Activated CD8-positive, alpha-beta T cell treated with anti-CD3 and anti-CD28 coated beads for 36 hours (primary cell): ENCODE measurements around the gene NBAS. TPM values are rescaled to one million over a fixed set of nuclear protein-coding genes. Genes with fewer than 3 reads are reported as not detected.

Experiments
- ATAC-seq: fragments of 200-7000 bp; cut with Tn5 transposase; one replicate; pipeline ENCODE4 v1.10.0; 2021; ENCODE audit warnings: mild to moderate bottlenecking, moderate library complexity
- CTCF ChIA-PET: fragments of 350-600 bp; sonication (Branson Sonifier 250); formaldehyde crosslinking; loops from one replicate; lab custom pipeline; 2021; ENCODE audit warnings: antibody characterized with exemption; lab: Charles Lee
- POLR2A ChIA-PET: fragments of 350-600 bp; sonication (Branson Sonifier 250); formaldehyde crosslinking; loops from one replicate; lab custom pipeline; 2021; ENCODE audit warnings: antibody characterized with exemption; lab: Charles Lee
- DNase-seq: peaks from one replicate; pipeline ENCODE4 v3.0.0-alpha.2; 2020
- H3K27ac Mint-ChIP-seq: one replicate; pipeline ENCODE4 v1.8.0; 2021; ENCODE audit warnings: mild to moderate bottlenecking, mixed read lengths
- H3K27me3 Mint-ChIP-seq: one replicate; pipeline ENCODE4 v1.8.0; 2021; ENCODE audit warnings: mixed read lengths
- H3K36me3 Mint-ChIP-seq: one replicate; pipeline ENCODE4 v1.8.0; 2021; ENCODE audit warnings: low read depth, mixed read lengths
- H3K4me1 Mint-ChIP-seq: one replicate; pipeline ENCODE4 v1.8.0; 2021; ENCODE audit warnings: low read depth, mixed read lengths
- H3K4me3 Mint-ChIP-seq: one replicate; pipeline ENCODE4 v1.8.0; 2021; ENCODE audit warnings: mild to moderate bottlenecking, moderate library complexity, mixed read lengths
- H3K9me3 Mint-ChIP-seq: one replicate; pipeline ENCODE4 v1.8.0; 2021; ENCODE audit warnings: mixed read lengths
- intact Hi-C: fragments of 100-400 bp; cut with micrococcal nuclease; formaldehyde crosslinking; loops from one replicate; pipeline ENCODE4 v1.10.0; 2022
- total RNA-seq, 2 experiments: library from RNA; stranded (reverse); gene quantifications; one replicate each; pipeline ENCODE4 v1.2.3, GENCODE V29; 2021
- TF ChIP-seq, protein P1 (sequence below): fragments of 200-600 bp; IDR thresholded peaks from one replicate; pipeline ENCODE4 v1.8.0; 2022; ENCODE audit warnings: antibody characterized with exemption, mild to moderate bottlenecking

NBAS gene
- total RNA-seq, 2 experiments from 2014 or later, result 40.9 to 41.9 TPM

DNA sequence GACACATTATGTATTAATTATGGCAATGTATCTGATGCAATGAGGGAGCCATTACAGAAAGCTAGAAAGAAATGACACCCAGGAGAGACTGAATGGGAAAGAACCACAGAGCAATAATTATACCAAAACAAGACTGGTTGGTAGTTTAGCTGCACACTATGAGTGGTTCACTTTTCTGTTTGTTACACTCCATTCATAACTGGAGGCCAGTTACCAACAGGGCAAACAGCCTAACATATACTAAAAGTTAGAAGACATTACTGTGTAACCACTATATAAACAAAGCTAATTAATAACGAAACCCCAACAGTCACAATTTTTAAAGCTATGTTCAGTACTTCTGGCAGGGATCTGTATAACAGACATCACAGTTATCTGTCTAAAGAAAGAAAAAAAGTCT, 49.4 kb downstream of the NBAS start:
- CTCF ChIA-PET, result interaction anchor here (1.9 kb wide), 1 partner anchor 65 kb away, joined by 8 read pairs; no protein-coding TSS in a partner anchor
- TF ChIP-seq, protein P1, sequence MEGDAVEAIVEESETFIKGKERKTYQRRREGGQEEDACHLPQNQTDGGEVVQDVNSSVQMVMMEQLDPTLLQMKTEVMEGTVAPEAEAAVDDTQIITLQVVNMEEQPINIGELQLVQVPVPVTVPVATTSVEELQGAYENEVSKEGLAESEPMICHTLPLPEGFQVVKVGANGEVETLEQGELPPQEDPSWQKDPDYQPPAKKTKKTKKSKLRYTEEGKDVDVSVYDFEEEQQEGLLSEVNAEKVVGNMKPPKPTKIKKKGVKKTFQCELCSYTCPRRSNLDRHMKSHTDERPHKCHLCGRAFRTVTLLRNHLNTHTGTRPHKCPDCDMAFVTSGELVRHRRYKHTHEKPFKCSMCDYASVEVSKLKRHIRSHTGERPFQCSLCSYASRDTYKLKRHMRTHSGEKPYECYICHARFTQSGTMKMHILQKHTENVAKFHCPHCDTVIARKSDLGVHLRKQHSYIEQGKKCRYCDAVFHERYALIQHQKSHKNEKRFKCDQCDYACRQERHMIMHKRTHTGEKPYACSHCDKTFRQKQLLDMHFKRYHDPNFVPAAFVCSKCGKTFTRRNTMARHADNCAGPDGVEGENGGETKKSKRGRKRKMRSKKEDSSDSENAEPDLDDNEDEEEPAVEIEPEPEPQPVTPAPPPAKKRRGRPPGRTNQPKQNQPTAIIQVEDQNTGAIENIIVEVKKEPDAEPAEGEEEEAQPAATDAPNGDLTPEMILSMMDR, result no peak
- intact Hi-C loops, result no loop called here
- Mint-ChIP-seq H3K9me3 (no peaks in the 10 kb centered on the region), H3K27ac (no peak overlapping the region), H3K4me3 (no peak overlapping the region), H3K4me1 (no peaks in the 10 kb centered on the region), H3K27me3 (no peaks in the 10 kb centered on the region), H3K36me3 (peaks cover 29% of the 10 kb centered on the region)
- DNase-seq (no peak), ATAC-seq (no peak)
- POLR2A ChIA-PET, result no interaction called here

DNA sequence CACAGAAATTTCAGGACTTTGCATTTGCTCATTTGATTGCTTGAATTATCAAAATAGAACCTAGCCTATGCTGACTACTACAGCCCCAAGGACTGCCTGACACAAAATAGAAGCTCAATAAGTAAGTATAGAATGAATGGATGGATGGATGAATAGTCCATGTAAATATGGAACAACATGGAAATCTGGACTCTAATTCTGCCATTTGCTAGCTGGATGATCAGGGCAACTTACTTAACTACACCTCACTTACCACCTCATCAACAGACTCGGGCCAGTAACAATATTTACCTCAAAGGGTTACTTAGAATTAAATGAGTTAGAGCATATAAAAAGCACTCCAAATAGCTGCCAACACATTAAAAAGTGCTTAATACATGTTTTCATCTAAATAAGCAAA, 50.6 kb downstream of the NBAS start:
- TF ChIP-seq, protein P1, result no peak
- DNase-seq (no peak), ATAC-seq (no peak)
- peaks cover 31% of the 10 kb centered on the region for H3K36me3 Mint-ChIP-seq
- POLR2A ChIA-PET, result no interaction called here
- H3K27ac Mint-ChIP-seq, result no peak overlapping the region
- intact Hi-C loops, result no loop called here
- peaks cover 6% of the 10 kb centered on the region for H3K4me1 Mint-ChIP-seq
- no peaks in the 10 kb centered on the region for H3K27me3 Mint-ChIP-seq
- H3K4me3 Mint-ChIP-seq, result no peak overlapping the region
- CTCF ChIA-PET, result no interaction called here
- H3K9me3 Mint-ChIP-seq, result no peaks in the 10 kb centered on the region

DNA sequence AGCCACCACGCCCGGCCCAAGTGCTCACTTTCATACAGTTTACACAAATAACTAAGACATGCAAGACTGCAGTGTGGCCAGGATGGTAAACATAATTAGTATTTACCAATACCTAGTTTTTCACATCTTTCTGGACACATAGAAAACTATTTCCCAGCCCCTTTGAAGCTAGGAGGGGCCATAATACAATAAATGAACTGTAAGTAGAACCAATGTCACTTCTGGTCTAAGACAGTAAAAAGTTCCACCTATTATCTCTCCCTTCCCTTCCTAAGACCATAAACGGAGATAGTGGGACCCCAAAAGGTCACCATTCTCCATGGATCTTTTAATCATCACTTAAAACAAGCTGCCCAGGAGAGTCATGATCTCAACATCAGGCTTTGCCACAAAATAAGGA, 51.0 kb downstream of the NBAS start:
- ChIA-PET CTCF (no interaction called here), POLR2A (no interaction called here)
- TF ChIP-seq, protein P1, result no peak
- intact Hi-C loops, result no loop called here
- ATAC-seq, result no peak
- Mint-ChIP-seq H3K36me3 (peaks cover 32% of the 10 kb centered on the region), H3K4me3 (no peak overlapping the region), H3K4me1 (peaks cover 10% of the 10 kb centered on the region), H3K9me3 (no peaks in the 10 kb centered on the region), H3K27ac (no peak overlapping the region), H3K27me3 (no peaks in the 10 kb centered on the region)
- no peak for DNase-seq

DNA sequence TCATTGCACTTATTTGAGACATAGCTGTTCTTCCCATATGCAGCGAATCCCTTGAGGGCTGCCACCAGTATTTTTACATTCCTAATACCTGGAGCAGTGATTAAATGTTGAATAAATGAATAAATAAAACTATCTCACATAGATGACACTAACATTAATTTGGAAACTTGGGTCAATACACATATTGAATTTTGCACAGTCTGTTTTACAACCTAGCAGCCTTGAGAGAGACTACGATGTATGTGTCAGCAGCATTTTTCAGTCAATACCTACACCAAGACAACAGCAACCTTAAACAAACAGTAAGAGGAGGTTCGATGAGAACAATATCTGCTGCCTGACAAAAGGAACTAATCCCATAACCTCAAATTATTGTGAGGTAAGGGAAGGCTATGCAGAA, 53.4 kb downstream of the NBAS start:
- Mint-ChIP-seq H3K4me3 (no peak overlapping the region), H3K27me3 (no peaks in the 10 kb centered on the region), H3K9me3 (no peaks in the 10 kb centered on the region), H3K4me1 (peaks cover 11% of the 10 kb centered on the region), H3K36me3 (peaks cover 27% of the 10 kb centered on the region), H3K27ac (no peak overlapping the region)
- intact Hi-C loops, result no loop called here
- ChIA-PET POLR2A (no interaction called here), CTCF (no interaction called here)
- ATAC-seq (no peak), DNase-seq (no peak)
- TF ChIP-seq, protein P1, result no peak

DNA sequence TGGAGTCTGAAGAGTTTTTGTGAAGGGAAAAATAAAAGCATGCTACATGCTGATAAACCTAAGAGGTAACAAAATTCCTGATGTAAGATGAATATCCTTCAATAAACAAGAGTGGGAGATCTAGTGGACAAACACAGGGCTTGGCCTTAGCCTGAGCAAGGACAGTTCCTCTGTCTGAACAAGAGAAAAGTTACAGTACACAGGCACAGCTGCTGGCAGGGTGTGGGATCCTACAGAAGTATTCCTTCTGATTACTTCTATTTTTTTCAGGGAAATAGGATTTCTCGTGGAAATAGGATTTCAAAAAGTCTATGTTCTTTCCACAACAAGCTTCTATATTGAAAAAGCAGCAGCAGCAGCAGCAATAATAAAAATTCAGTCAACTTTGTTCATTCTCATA, 54.1 kb downstream of the NBAS start:
- Mint-ChIP-seq H3K36me3 (peaks cover 28% of the 10 kb centered on the region), H3K27me3 (no peaks in the 10 kb centered on the region), H3K27ac (no peak overlapping the region), H3K4me1 (peaks cover 11% of the 10 kb centered on the region), H3K9me3 (no peaks in the 10 kb centered on the region), H3K4me3 (no peak overlapping the region)
- ChIA-PET POLR2A (no interaction called here), CTCF (interaction anchor here (0.9 kb wide), 1 partner anchor 39 kb away, joined by 4 read pairs; no protein-coding TSS in a partner anchor)
- intact Hi-C loops, result no loop called here
- ATAC-seq (no peak), DNase-seq (no peak)
- TF ChIP-seq, protein P1, result no peak
